GM18517 (cell line): ENCODE measurements around the gene KLHL7.
"Not testable (repeated sequence)": the region's sequence is repeated elsewhere in the genome, so short reads cannot be mapped to it uniquely, and the experiment has no call there.

ENCODE experiments used
- ATAC-seq: cut with Tn5 transposase; IDR thresholded peaks from one replicate; pipeline ENCODE4 v1.9.1; 2021; ENCODE audit warnings: mild to moderate bottlenecking, moderate library complexity; ENCODE audit not compliant: unreplicated experiment

KLHL7 gene

GRCh38 chr7:23106823-23107663, 1.5 kb downstream of the KLHL7 start:
- no peak for ATAC-seq

- ATAC-seq: no peak
These were observed 2.2 kb downstream of the KLHL7 start for GRCh38 chr7:23107781-23108180.

- no peak for ATAC-seq
These were observed 3.4 kb downstream of the KLHL7 start for GRCh38 chr7:23108995-23109394.

- ATAC-seq: no peak
These were observed 3.9 kb downstream of the KLHL7 start for GRCh38 chr7:23109470-23109869.

GRCh38 chr7:23114896-23115295, 9.3 kb downstream of the KLHL7 start:
- no peak for ATAC-seq

- ATAC-seq: no peak
These were observed 10.4 kb downstream of the KLHL7 start for GRCh38 chr7:23115991-23116390.

- no peak for ATAC-seq
These were observed 12.3 kb downstream of the KLHL7 start for GRCh38 chr7:23117841-23118240.

- ATAC-seq: no peak
These were observed 14.5 kb downstream of the KLHL7 start for GRCh38 chr7:23120106-23120505.

GRCh38 chr7:23121165-23121564, 15.6 kb downstream of the KLHL7 start:
- no peak for ATAC-seq

- ATAC-seq: no peak
These were observed 17.4 kb downstream of the KLHL7 start for GRCh38 chr7:23123007-23123406.

- no peak for ATAC-seq
These were observed 17.9 kb downstream of the KLHL7 start for GRCh38 chr7:23123465-23123864.

GRCh38 chr7:23129036-23129435, 23.5 kb downstream of the KLHL7 start:
- ATAC-seq: no peak

- ATAC-seq: not testable (repeated sequence)
These were observed 26.2 kb downstream of the KLHL7 start for GRCh38 chr7:23131799-23132198.

- ATAC-seq: no peak
These were observed 28.2 kb downstream of the KLHL7 start for GRCh38 chr7:23133797-23134196.

- ATAC-seq: no peak
These were observed 30.2 kb downstream of the KLHL7 start for GRCh38 chr7:23135755-23136154.

- no peak for ATAC-seq
These were observed 30.6 kb downstream of the KLHL7 start for GRCh38 chr7:23136216-23136615.

- no peak for ATAC-seq
These were observed 52.1 kb downstream of the KLHL7 start for GRCh38 chr7:23157679-23158078.

GRCh38 chr7:23158546-23158945, 53.0 kb downstream of the KLHL7 start:
- ATAC-seq: no peak

- ATAC-seq: no peak
These were observed 55.9 kb downstream of the KLHL7 start for GRCh38 chr7:23161482-23161881.

- ATAC-seq: no peak
These were observed 59.3 kb downstream of the KLHL7 start for GRCh38 chr7:23164846-23165245.

- ATAC-seq: no peak
These were observed 59.7 kb downstream of the KLHL7 start for GRCh38 chr7:23165316-23165715.

- no peak for ATAC-seq
These were observed 62.1 kb downstream of the KLHL7 start for GRCh38 chr7:23167691-23168090.
